HG02798 (cell line): Measurements from ENCODE around the gene CCDC152.
"Not testable (repeated sequence)": the region's sequence is repeated elsewhere in the genome, so short reads cannot be mapped to it uniquely, and the experiment has no call there.

Experiments used
- ATAC-seq: cut with Tn5 transposase; IDR thresholded peaks from one replicate; pipeline ENCODE4 v1.9.1; 2021; ENCODE audit warnings: mild to moderate bottlenecking; ENCODE audit not compliant: unreplicated experiment, poor library complexity

CCDC152 gene

DNA sequence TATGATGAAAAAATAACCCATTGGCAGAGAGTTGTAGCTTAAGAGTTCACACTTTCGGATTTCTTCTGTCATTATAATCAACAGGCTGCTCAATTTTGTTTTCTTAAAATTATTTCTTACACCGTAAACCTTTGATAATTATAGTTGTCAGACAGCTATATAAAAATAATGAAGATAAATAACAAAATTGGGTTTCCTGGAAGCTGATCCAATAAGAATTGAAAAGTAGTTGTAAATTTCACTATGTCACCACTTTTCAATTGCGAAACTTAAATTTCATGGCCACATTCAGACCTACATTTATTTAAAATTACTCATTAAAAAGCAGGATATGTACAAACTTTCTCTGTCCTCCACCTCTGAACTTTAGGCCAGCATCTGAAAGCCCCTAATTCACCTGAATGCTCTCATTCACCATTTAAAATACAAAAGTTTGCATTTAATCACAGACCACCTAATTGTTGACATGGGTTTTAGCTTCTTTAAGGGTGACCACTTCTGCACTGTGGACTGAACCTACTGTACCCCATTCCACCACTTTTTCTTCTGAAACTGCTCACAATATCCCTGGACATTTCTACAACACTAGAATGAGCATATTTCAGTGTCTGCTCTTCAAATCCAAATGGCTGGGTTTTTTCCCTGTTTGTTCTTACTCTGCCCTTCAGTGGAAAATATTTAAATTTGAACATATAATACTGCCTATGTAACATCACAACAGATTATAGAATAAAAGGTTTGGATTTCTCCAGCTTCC is 54.4 kb downstream of the CCDC152 start:
- ATAC-seq, result no peak

GRCh38 chr5:42811591-42812446 is 55.2 kb downstream of the CCDC152 start, which contains the start of gene SELENOP:
Gene SELENOP (minus strand): TSS chr5:42811892. CDS start chr5:42808353, 3,539 bp downstream.
- ATAC-seq, result no peak

- ATAC-seq, result no peak
Observed at GRCh38 chr5:42812620-42813019, 56.0 kb downstream of the CCDC152 start.

DNA sequence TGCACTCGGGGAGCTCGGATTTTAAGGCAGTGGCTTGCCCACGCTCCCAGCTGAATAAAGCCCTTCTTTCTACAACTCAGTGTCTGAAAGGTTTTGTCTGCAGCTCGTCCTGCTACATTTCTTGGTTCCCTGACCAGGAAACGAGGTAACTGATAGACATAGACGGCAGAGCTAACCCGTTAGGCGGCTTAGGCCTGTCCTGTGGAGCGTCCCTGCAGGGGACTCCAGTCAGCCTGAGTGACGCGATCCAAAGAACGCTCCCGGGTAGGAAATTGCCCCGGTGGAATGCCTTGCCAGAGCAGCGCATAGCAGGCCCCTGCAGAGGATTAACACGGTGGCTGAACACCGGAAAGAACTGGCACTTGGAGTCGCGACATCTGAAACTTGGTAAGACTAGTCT is 56.9 kb downstream of the CCDC152 start:
- no peak for ATAC-seq

DNA sequence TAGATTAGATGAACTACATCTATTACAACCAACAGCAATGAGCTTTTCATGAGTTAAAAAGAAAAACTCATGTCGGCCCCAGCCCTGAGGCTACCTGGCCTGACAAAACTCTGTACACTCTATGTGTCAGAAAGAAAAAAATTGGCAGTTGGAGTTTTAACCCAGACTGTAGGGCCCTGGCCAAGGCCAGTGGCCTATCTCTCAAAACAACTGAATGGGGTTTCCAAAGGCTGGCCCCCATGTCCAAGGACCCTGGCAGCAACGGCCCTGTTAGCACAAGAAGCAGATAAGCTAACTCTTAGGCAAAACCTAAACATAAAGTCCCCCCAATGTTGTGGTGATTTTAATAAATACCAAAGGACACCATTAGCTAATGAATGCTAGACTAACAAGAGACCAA is 59.9 kb downstream of the CCDC152 start:
- not testable (repeated sequence) for ATAC-seq

DNA sequence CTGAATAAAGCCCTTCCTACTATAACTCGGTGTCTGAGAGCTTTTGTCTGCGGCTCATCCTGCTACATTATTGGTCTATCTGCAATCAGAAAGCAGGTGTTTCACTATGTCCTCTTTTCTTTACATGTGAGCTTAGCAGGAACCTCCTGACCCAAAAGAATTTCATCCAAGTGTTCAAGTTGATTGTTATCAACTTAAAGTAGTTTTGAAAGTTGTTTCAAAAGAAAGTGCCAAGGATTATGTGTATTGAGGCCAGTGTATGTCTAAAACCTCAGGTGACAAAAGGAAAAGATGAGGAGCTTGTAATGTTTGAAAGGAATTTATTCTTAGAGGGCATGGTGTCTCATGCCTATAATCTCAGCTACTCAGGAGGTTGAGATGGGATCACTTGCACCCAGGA is 63.1 kb downstream of the CCDC152 start:
- no peak for ATAC-seq

DNA sequence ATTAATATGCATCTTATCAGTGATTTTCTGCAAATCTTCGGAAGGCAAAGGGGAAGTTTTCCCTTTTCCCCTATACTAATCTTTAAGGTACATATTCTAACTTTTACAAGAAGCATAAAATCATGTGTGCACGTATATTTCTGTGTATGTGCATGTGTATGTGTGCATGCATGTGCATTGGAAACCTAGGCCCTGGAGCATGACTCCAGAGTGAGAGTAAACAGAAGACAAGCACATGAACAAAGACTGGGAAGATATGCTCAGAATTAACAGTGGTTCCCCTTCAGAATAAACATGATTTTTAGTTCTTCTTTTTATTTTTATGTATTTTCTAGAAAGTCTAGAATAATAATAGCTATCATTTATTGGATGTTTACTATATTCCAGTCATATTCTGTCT is 65.9 kb downstream of the CCDC152 start:
- no peak for ATAC-seq

GRCh38 chr5:42824347-42824976 is 67.8 kb downstream of the CCDC152 start:
- no peak for ATAC-seq

- ATAC-seq, result no peak
Observed at GRCh38 chr5:42825422-42826148, 69.0 kb downstream of the CCDC152 start.

DNA sequence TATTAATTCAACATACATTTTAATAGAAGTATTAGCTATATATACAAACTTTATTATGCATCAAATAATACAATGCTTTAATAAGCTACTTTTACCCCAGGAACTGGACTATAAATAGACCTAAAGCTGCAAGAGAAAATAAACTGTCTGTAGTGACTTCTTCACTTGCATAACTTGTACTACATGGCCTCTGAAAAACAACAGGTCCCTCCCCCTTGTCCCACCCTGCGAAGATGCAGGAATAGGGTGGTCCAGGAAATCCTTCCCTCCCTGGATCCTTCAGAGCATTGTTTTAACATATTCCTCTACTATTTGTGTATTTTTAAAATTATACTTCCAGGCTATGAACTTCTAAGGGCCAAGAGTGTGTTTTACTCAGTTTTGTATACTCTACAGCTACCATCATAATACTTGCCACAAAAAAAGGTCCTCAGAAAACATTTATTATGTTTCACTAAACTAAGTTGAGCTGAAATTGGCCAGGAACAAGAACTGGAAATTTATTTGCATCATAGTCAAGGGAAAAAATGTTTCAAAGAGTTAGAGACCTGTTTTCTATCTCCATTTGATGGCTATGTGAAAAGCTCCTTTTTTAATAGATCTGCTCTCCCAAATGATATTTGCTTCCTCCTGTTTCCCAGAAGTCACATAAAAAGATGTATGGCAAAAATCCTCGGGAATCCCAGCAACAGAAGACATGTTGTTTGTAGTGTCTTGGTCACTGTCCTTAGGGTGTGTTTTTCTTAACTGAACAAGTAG is 70.3 kb downstream of the CCDC152 start:
- ATAC-seq, result no peak

- ATAC-seq, result no peak
Observed at GRCh38 chr5:42828671-42829070, 72.1 kb downstream of the CCDC152 start.

GRCh38 chr5:42830924-42831323 is 74.3 kb downstream of the CCDC152 start:
- no peak for ATAC-seq

GRCh38 chr5:42832060-42832459 is 75.4 kb downstream of the CCDC152 start:
- ATAC-seq, result no peak

GRCh38 chr5:42836070-42836769 is 79.6 kb downstream of the CCDC152 start:
- ATAC-seq, result no peak

- no peak for ATAC-seq
Observed at GRCh38 chr5:42837601-42838000, 81.0 kb downstream of the CCDC152 start.

- no peak for ATAC-seq
Observed at GRCh38 chr5:42839196-42839595, 82.6 kb downstream of the CCDC152 start.

DNA sequence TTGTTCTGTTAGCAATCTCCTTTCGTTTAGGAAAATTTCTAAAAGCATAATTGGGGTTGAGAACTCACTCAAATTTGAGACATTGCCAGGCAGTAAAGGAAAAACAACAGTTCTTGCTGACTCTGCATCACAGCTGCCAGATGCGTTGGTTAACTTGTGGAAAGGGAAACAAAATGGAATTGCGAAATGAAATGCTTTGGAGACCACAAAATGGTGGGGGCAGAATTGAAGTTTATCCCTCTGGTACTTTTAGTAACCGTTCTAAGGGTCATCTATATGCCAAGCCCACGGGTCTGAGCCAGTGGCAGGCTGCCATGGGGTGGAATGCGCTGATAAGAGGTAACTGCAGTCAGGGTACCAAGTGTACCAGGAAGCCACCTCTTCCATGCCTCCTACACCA is 83.7 kb downstream of the CCDC152 start:
- no peak for ATAC-seq

GRCh38 chr5:42840842-42841567 is 84.4 kb downstream of the CCDC152 start:
- no peak for ATAC-seq
